IMR-90 (cell line): ENCODE measurements around the gene BAIAP2L1. TPM values are rescaled to one million over a fixed set of nuclear protein-coding genes. Genes with fewer than 3 reads are reported as not detected.

Experiments used
- ATAC-seq: fragments of 200-7000 bp; cut with Tn5 transposase; 2 replicates; pipeline ENCODE4 v1.9.1; 2020; ENCODE audit warnings: low read depth, mild to moderate bottlenecking, moderate library complexity
- BruUV-seq: library from RNA; stranded (reverse); fragments of 400-500 nt; replicated peaks from 2 replicates; lab custom pipeline; 2021; lab: Mats Ljungman, UMichigan
- CTCF ChIA-PET: fragments of 300-600 bp; formaldehyde crosslinking; extraction: SDS; loops from one replicate; lab custom pipeline; 2021; ENCODE audit warnings: antibody characterized with exemption; lab: Yijun Ruan, JAX
- POLR2A ChIA-PET: fragments of 300-600 bp; sonication (Branson Sonifier 250); formaldehyde crosslinking; loops from one replicate; lab custom pipeline; 2022; ENCODE audit warnings: antibody characterized with exemption; ENCODE audit not compliant: unreplicated experiment; lab: Charles Lee
- DNase-seq: peaks from one replicate; pipeline ENCODE4 v3.0.0; 2013
- H2AFZ ChIP-seq: replicated peaks from 2 replicates; pipeline ENCODE3; 2013; ENCODE audit warnings: low read length, mild to moderate bottlenecking; ENCODE audit not compliant: poor library complexity
- H2AK5ac ChIP-seq: 2 replicates; pipeline ENCODE4 v1.6.1; 2013; ENCODE audit warnings: low read depth, low read length, inconsistent platforms
- H2AK9ac ChIP-seq: replicated peaks from 2 replicates; pipeline ENCODE3; 2013; ENCODE audit warnings: mild to moderate bottlenecking, low read depth, low read length, moderate library complexity; ENCODE audit not compliant: poor library complexity
- H2BK120ac ChIP-seq: 2 replicates; pipeline ENCODE4 v1.6.1; 2013; ENCODE audit warnings: low read depth, low read length, inconsistent platforms
- H2BK15ac ChIP-seq: 3 replicates; pipeline ENCODE4 v1.6.1; 2013; ENCODE audit warnings: low read depth, low read length, inconsistent platforms
- H2BK20ac ChIP-seq: 2 replicates; pipeline ENCODE4 v1.6.1; 2013; ENCODE audit warnings: low read depth, mild to moderate bottlenecking, inconsistent platforms, low read length, moderate library complexity
- H2BK5ac ChIP-seq: 2 replicates; pipeline ENCODE4 v1.6.1; 2013; ENCODE audit warnings: mild to moderate bottlenecking, low read depth, low read length, inconsistent platforms; ENCODE audit not compliant: poor library complexity, severe bottlenecking
- H3K14ac ChIP-seq: replicated peaks from 2 replicates; pipeline ENCODE4 v1.6.1; 2013; ENCODE audit warnings: low read depth, low read length, inconsistent platforms
- H3K18ac ChIP-seq: 2 replicates; pipeline ENCODE4 v1.6.1; 2013; ENCODE audit warnings: low read depth, low read length, control low read depth
- H3K23ac ChIP-seq: 2 replicates; pipeline ENCODE4 v1.6.1; 2013; ENCODE audit warnings: low read depth, low read length, inconsistent platforms
- H3K27ac ChIP-seq: 2 replicates; pipeline ENCODE4 v1.5.1; 2013; ENCODE audit warnings: mild to moderate bottlenecking, control low read depth, low read length; ENCODE audit not compliant: insufficient read depth
- H3K27me3 ChIP-seq: 2 replicates; pipeline ENCODE4 v1.6.1; 2013; ENCODE audit warnings: low read length; ENCODE audit not compliant: control insufficient read depth, insufficient read depth
- H3K36me3 ChIP-seq: 2 replicates; pipeline ENCODE4 v1.6.1; 2013; ENCODE audit warnings: low read length, mixed read lengths; ENCODE audit not compliant: control insufficient read depth, insufficient read depth
- H3K4ac ChIP-seq: 2 replicates; pipeline ENCODE4 v1.6.1; 2013; ENCODE audit warnings: low read depth, low read length, inconsistent platforms
- H3K4me1 ChIP-seq: 2 replicates; pipeline ENCODE4 v1.6.1; 2013; ENCODE audit warnings: low read length, mixed read lengths; ENCODE audit not compliant: control insufficient read depth, insufficient read depth
- H3K4me2 ChIP-seq: 2 replicates; pipeline ENCODE4 v1.6.1; 2013; ENCODE audit warnings: low read depth, mild to moderate bottlenecking, control low read depth, low read length, moderate library complexity
- H3K4me3 ChIP-seq: 2 replicates; pipeline ENCODE4 v1.5.1; 2013; ENCODE audit warnings: low read depth, mild to moderate bottlenecking, control low read depth, low read length, moderate library complexity; ENCODE audit not compliant: insufficient read depth
- H3K56ac ChIP-seq: 2 replicates; pipeline ENCODE4 v1.6.1; 2013; ENCODE audit warnings: low read length, inconsistent platforms; ENCODE audit not compliant: insufficient read depth; ENCODE audit errors: extremely low read depth
- H3K79me1 ChIP-seq, 2 experiments: 2 replicates each; pipeline ENCODE4 v1.6.1; 2013; ENCODE audit warnings: low read length in 2 of 2, inconsistent platforms in 1 of 2, low read depth in 1 of 2
- H3K9ac ChIP-seq: 2 replicates; pipeline ENCODE4 v1.6.1; 2013; ENCODE audit warnings: low read depth, low read length, control low read depth
- H3K9me1 ChIP-seq: 2 replicates; pipeline ENCODE4 v1.6.1; 2013; ENCODE audit warnings: low read length, inconsistent platforms; ENCODE audit not compliant: insufficient read depth
- H3K9me3 ChIP-seq: 2 replicates; pipeline ENCODE4 v1.6.1; 2013; ENCODE audit warnings: low read length; ENCODE audit not compliant: control insufficient read depth, insufficient read depth
- H4K20me1 ChIP-seq: 2 replicates; pipeline ENCODE4 v1.6.1; 2013; ENCODE audit warnings: low read length, inconsistent platforms; ENCODE audit not compliant: insufficient read depth
- H4K5ac ChIP-seq: 2 replicates; pipeline ENCODE4 v1.6.1; 2013; ENCODE audit warnings: mild to moderate bottlenecking, low read depth, low read length, control low read depth
- H4K8ac ChIP-seq, 2 experiments: 2 replicates each; pipeline ENCODE4 v1.6.1; 2013; ENCODE audit warnings: low read depth in 2 of 2, low read length in 2 of 2, control low read depth in 1 of 2, inconsistent platforms in 1 of 2
- H4K91ac ChIP-seq: 2 replicates; pipeline ENCODE4 v1.6.1; 2013; ENCODE audit warnings: low read depth, low read length, inconsistent platforms; ENCODE audit not compliant: insufficient read depth
- CEBPB ChIP-seq: IDR thresholded peaks from 2 replicates; pipeline ENCODE4 v1.6.1; 2012; ENCODE audit warnings: low read depth, low read length, improper control_type of control experiment
- CHD1 ChIP-seq: IDR thresholded peaks from 2 replicates; pipeline ENCODE4 v1.6.1; 2012; ENCODE audit warnings: low read depth, low read length, improper control_type of control experiment
- CTCF ChIP-seq: conservative IDR thresholded peaks from 2 replicates; pipeline ENCODE4 v1.5.1; 2012; ENCODE audit warnings: mild to moderate bottlenecking, low read depth, low read length, improper control_type of control experiment
- ELK1 ChIP-seq: fragments of 150-350 bp; IDR thresholded peaks from 2 replicates; pipeline ENCODE4 v1.6.1; 2016; ENCODE audit warnings: low read depth, mild to moderate bottlenecking, low read length, moderate library complexity, borderline replicate concordance
- MAZ ChIP-seq: IDR thresholded peaks from 2 replicates; pipeline ENCODE4 v1.6.1; 2012; ENCODE audit warnings: low read depth, mild to moderate bottlenecking, low read length, improper control_type of control experiment, moderate library complexity, borderline replicate concordance
- POLR2A ChIP-seq: IDR thresholded peaks from 2 replicates; pipeline ENCODE4 v1.6.1; 2012; ENCODE audit warnings: mild to moderate bottlenecking, low read depth, low read length
- USF2 ChIP-seq: fragments of 150-350 bp; IDR thresholded peaks from 2 replicates; pipeline ENCODE4 v1.6.1; 2017; ENCODE audit warnings: mild to moderate bottlenecking, antibody characterized with exemption, low read length, low read depth
- WGBS, 2 experiments: methylation state at CpG; one replicate each; pipeline versions ENCODE4 v1.1.5 to v1.1.7; 2013; ENCODE audit warnings: missing lambda C conversion rate in 2 of 2; ENCODE audit not compliant: insufficient read length in 1 of 2; ENCODE audit errors: extremely low coverage in 2 of 2; 5-methylcytosine and 5-hydroxymethylcytosine counted together
- dilution Hi-C: fragments of 300-500 bp; cut with HindIII; formaldehyde crosslinking; loops from one replicate; pipeline ENCODE4 v1.14.3; 2018; ENCODE audit warnings: low sequenced_read_pairs; ENCODE audit not compliant: unreplicated experiment
- in situ Hi-C: fragments of 300-500 bp; cut with MboI; formaldehyde crosslinking; loops from 3 replicates; pipeline ENCODE4 v1.14.3; 2019; ENCODE audit warnings: low sequenced_read_pairs, inconsistent platforms, mixed read lengths
- intact Hi-C: fragments of 100-400 bp; cut with micrococcal nuclease; formaldehyde crosslinking; loops from 2 replicates; pipeline ENCODE4 v1.10.0; 2022
- polyA plus RNA-seq, 3 experiments: library from polyadenylated mRNA; depleted of rRNA; stranded (reverse); fragments of >200 nt; gene quantifications; 2 replicates each; pipeline ENCODE4 v1.2.3, GENCODE V29; 2012; ENCODE audit warnings: low replicate concordance in 1 of 3
- total RNA-seq: library from RNA; depleted of rRNA; stranded (reverse); fragments of >200 nt; gene quantifications from 2 replicates; pipeline ENCODE4 v1.2.3, GENCODE V29; 2012

BAIAP2L1 gene
- total and polyA plus RNA-seq, 2 of the 4 experiments (the other 2 are of a cell fraction) = 2.2 to 6.0 TPM

GRCh38 chr7:98252425-98253054, 148.3 kb downstream of the BAIAP2L1 start:
- TF ChIP-seq MAZ = no peak
- no peak for TF ChIP-seq CHD1
- TF ChIP-seq ELK1 = no peak
- 0 out of 2 replicates have a peak, but pooled peaks have one; percentile 25 for TF ChIP-seq CEBPB
- no peak for TF ChIP-seq CTCF
- no peak for TF ChIP-seq USF2
- no peak for TF ChIP-seq POLR2A

More at GRCh38 chr7:98252425-98253054, 148.3 kb downstream of the BAIAP2L1 start:
- H3K4me2 ChIP-seq = peak overlapping the region; percentile 75
- in situ Hi-C loops = no loop called here
- peak overlapping the region; percentile 28; the same call in 1 of the 2 replicates for H3K27ac ChIP-seq
- peak; percentile 11 for DNase-seq
- H3K27me3 ChIP-seq = no peaks in the 10 kb centered on the region
- peak overlapping the region; percentile 12; the same call in 1 of the 2 replicates for H2BK120ac ChIP-seq
- H3K9ac ChIP-seq = peak overlapping the region; percentile 57
- CTCF ChIA-PET = interaction anchor here (0.5 kb wide), 2 partner anchors 146 to 1254 kb away, joined by 3 to 7 read pairs; no protein-coding TSS in a partner anchor
- ATAC-seq = peak; percentile 43
- H2BK5ac ChIP-seq = peak overlapping the region; percentile 10
- no peak overlapping the region for H3K18ac ChIP-seq
- intact Hi-C loops = loop anchor here (1.0 kb wide), 1 partner anchor 146 kb away; the partner anchor contains the start of gene LMTK2
- no peak overlapping the region; the same call in 1 of the 2 replicates for H3K23ac ChIP-seq
- peak overlapping the region; percentile 99 for H2AFZ ChIP-seq
- peak overlapping the region; percentile 6; the same call in 1 of the 2 replicates for H4K5ac ChIP-seq
- peaks cover 35 to 50% of the 10 kb centered on the region in 2 experiments for H3K79me1 ChIP-seq
- peak overlapping the region; percentile 43; the same call in 1 of the 2 replicates for H4K91ac ChIP-seq
- peaks cover 5% of the 10 kb centered on the region for H3K36me3 ChIP-seq
- H3K56ac ChIP-seq = no peak overlapping the region; the same call in 1 of the 2 replicates
- H2AK9ac ChIP-seq = peak overlapping the region; percentile 96
- peak overlapping the region; percentile 62 for H2AK5ac ChIP-seq
- H3K14ac ChIP-seq = peak overlapping the region; percentile 87
- peak overlapping the region; percentile 94 for H3K4me3 ChIP-seq
- peaks cover 8% of the 10 kb centered on the region for H3K4me1 ChIP-seq
- 52% methylated on average over 2 of the region's 32 CpGs; no CpG with 5 or more reads in 1 of the 2 experiments for WGBS, 2 experiments
- no peaks in the 10 kb centered on the region for H3K9me3 ChIP-seq
- H4K20me1 ChIP-seq = no peaks in the 10 kb centered on the region; the same call in 1 of the 2 replicates
- dilution Hi-C loops = no loop called here
- H2BK20ac ChIP-seq = no peak overlapping the region
- BruUV-seq = no TSS peak
- peak overlapping the region; percentile 69 to 87 for H4K8ac ChIP-seq
- H3K9me1 ChIP-seq = no peaks in the 10 kb centered on the region; the same call in 1 of the 2 replicates
- H2BK15ac ChIP-seq = no peak overlapping the region
- POLR2A ChIA-PET = no interaction called here
- peak overlapping the region; percentile 73 for H3K4ac ChIP-seq
